ENCODE results near the gene F2.

- no peak for TF ChIP-seq POLR2A (IDR thresholded peaks at IDR 0.05; ENCODE audit: low read length)
- TF ChIP-seq GATA1 (IDR thresholded peaks at IDR 0.05; ENCODE audit: low read depth, low read length): no peak
Observed at GRCh38 chr11:46737699-46738098, 18.7 kb downstream of the F2 start.
